C4-2B (cell line): ENCODE data around the gene CNPY3.

ENCODE experiments used
- CTCF ChIP-seq: fragments of 450-650 bp; conservative IDR thresholded peaks from 2 replicates; pipeline ENCODE4 v1.5.1; 2017; ENCODE audit warnings: mild to moderate bottlenecking
- ZFX ChIP-seq: fragments of 450-650 bp; IDR thresholded peaks from 2 replicates; pipeline ENCODE4 v1.6.1; 2017

DNA sequence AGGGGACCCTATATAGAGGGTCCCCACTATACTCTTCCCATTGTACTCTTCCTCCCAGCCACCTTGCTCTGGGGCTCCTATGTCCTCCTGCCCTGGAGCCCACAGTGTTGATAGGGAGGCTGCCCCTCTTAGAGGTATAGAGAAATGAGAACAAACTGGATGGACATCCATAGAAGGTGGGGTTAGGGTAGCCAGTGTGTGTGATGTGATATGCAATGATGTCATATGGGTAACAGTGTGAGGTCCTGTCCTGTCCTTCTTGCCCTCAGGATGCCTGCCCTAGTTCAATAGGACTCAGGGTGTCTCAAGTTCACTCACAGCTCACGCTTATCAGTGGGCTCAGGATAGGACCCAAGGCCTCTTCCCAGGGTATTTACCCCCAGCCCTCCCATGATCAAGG, 13.0 kb upstream of the CNPY3 start:
- TF ChIP-seq CTCF = no peak
- TF ChIP-seq ZFX = no peak
